Gastrocnemius medialis (tissue), 4 donors: Measurements from ENCODE around the gene GPER1.

Experiments
- POLR2A ChIP-seq, 2 donors: fragments of 450-650 bp; IDR thresholded peaks; one replicate each; pipeline ENCODE4 v1.6.1; 2017; ENCODE audit warnings: antibody characterized with exemption in 2 of 2, mild to moderate bottlenecking in 2 of 2, moderate library complexity in 2 of 2
- TF ChIP-seq, protein P1 (sequence below), 5 experiments: fragments of 450-650 bp in 3 of 5; fragments of 200-600 bp in 2 of 5; sonication (generic) in 2 of 5; IDR thresholded peaks in 4 of 5; conservative IDR thresholded peaks in 1 of 5; 1 replicate in 4 of 5; 2 replicates in 1 of 5; pipeline ENCODE4 v1.5.1; 2016 to 2019; ENCODE audit warnings: antibody characterized with exemption in 5 of 5, mild to moderate bottlenecking in 3 of 5, moderate library complexity in 3 of 5

DNA sequence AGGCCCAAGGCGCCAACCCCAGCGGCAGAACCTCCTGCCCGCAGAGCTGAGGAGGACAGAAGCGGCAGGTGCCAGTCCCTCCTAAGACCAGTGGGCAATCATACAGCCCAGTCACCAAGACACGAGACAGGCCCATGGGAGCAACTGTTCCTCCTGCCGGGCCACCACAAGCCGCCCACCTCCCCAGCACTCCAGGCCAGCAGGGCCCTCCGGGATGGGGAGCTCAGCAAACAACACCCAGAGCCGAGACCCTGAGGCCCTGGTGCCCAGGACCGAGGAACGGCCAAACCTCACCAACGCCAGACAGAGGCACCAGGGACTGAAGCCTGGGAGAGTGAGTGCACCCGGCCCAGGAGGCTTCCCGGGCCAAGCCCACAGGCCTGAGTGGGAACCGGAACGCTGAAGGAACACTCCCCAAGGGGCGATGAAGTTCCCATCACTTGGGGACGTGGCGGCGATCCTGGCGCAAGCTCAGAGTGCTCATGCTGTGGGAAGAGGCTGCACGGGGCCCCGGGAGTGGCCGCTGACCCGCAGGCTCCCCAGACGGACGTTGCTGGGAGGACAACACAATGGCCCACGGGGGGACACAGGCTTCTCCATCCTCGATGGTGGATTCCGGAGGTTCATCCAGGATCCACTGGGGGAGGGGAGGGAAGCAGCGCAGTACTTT, 35.1 kb downstream of the GPER1 start:
- TF ChIP-seq, protein P1, sequence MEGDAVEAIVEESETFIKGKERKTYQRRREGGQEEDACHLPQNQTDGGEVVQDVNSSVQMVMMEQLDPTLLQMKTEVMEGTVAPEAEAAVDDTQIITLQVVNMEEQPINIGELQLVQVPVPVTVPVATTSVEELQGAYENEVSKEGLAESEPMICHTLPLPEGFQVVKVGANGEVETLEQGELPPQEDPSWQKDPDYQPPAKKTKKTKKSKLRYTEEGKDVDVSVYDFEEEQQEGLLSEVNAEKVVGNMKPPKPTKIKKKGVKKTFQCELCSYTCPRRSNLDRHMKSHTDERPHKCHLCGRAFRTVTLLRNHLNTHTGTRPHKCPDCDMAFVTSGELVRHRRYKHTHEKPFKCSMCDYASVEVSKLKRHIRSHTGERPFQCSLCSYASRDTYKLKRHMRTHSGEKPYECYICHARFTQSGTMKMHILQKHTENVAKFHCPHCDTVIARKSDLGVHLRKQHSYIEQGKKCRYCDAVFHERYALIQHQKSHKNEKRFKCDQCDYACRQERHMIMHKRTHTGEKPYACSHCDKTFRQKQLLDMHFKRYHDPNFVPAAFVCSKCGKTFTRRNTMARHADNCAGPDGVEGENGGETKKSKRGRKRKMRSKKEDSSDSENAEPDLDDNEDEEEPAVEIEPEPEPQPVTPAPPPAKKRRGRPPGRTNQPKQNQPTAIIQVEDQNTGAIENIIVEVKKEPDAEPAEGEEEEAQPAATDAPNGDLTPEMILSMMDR (IDR thresholded peaks at IDR 0.05 in 4 of 5, conservative IDR thresholded peaks at IDR 0.05 in 1 of 5): no peak
- TF ChIP-seq POLR2A (IDR thresholded peaks at IDR 0.05): no peak
